Fibroblast of lung (primary cell): ENCODE results near the gene DOK6. TPM values are rescaled to one million over a fixed set of nuclear protein-coding genes. Genes with fewer than 3 reads are reported as not detected.
A peak's percentile ranks its signal among the peaks of the same experiment; 100 is the strongest.

ENCODE experiments used
- DNase-seq, 2 donors: peaks; one replicate each; pipeline versions ENCODE4 v3.0.0 to v3.0.0-alpha.2; 2010; ENCODE audit warnings: low read depth in 2 of 2
- H2AFZ ChIP-seq: 2 replicates; pipeline ENCODE4 v1.5.1; 2012; ENCODE audit warnings: low read length, control low read depth, inconsistent platforms
- H3K27ac ChIP-seq: 2 replicates; pipeline ENCODE4 v1.5.1; 2011; ENCODE audit warnings: low read length, control low read depth; ENCODE audit not compliant: insufficient read depth
- H3K27me3 ChIP-seq: 2 replicates; pipeline ENCODE4 v1.5.1; 2011; ENCODE audit warnings: mild to moderate bottlenecking, low read length; ENCODE audit not compliant: control insufficient read depth, insufficient read depth
- H3K36me3 ChIP-seq: 2 replicates; pipeline ENCODE4 v1.5.1; 2011; ENCODE audit warnings: low read length; ENCODE audit not compliant: control insufficient read depth, insufficient read depth
- H3K4me1 ChIP-seq: 2 replicates; pipeline ENCODE4 v1.5.1; 2011; ENCODE audit warnings: low read length; ENCODE audit not compliant: control insufficient read depth, insufficient read depth; ENCODE audit errors: extremely low read depth
- H3K4me2 ChIP-seq: 2 replicates; pipeline ENCODE4 v1.5.1; 2011; ENCODE audit warnings: low read length, control low read depth; ENCODE audit not compliant: insufficient read depth; ENCODE audit errors: extremely low read depth
- H3K4me3 ChIP-seq, 4 experiments: fragments of 200-600 bp in 1 of 4; sonication (generic) in 1 of 4; replicated peaks in 1 of 4; 2 replicates each; pipeline ENCODE4 v1.5.1; 2011 to 2016; ENCODE audit warnings: low read length in 4 of 4, low read depth in 3 of 4, mild to moderate bottlenecking in 3 of 4, control low read depth in 2 of 4, inconsistent platforms in 1 of 4, mixed read lengths in 1 of 4; ENCODE audit not compliant: insufficient read depth in 1 of 4; ENCODE audit errors: control extremely low read depth in 1 of 4
- H3K79me2 ChIP-seq: 2 replicates; pipeline ENCODE4 v1.5.1; 2012; ENCODE audit warnings: mild to moderate bottlenecking, low read length, inconsistent platforms; ENCODE audit not compliant: control insufficient read depth, insufficient read depth
- H3K9ac ChIP-seq: 2 replicates; pipeline ENCODE4 v1.5.1; 2011; ENCODE audit warnings: mild to moderate bottlenecking, low read length, control low read depth; ENCODE audit not compliant: insufficient read depth
- H3K9me3 ChIP-seq: 2 replicates; pipeline ENCODE4 v1.5.1; 2012; ENCODE audit warnings: low read depth, low read length; ENCODE audit not compliant: control insufficient read depth, insufficient read depth
- H4K20me1 ChIP-seq: 2 replicates; pipeline ENCODE4 v1.5.1; 2011; ENCODE audit warnings: low read length; ENCODE audit not compliant: control insufficient read depth, insufficient read depth; ENCODE audit errors: extremely low read depth
- EZH2 ChIP-seq: IDR thresholded peaks from 2 replicates; pipeline ENCODE4 v1.5.1; 2012; ENCODE audit warnings: low read length, control low read depth, mild to moderate bottlenecking; ENCODE audit errors: missing control alignments
- polyA plus RNA-seq, 2 donors: library from polyadenylated mRNA; depleted of rRNA in 1 of 2; stranded (reverse) in 1 of 2; unstranded in 1 of 2; fragments of >200 nt; gene quantifications; 2 replicates each; pipeline ENCODE4 v1.2.1, GENCODE V29; 2011 to 2012; ENCODE audit warnings: missing spikeins in 1 of 2
- total RNA-seq: library from RNA; depleted of rRNA; stranded (reverse); fragments of >200 nt; gene quantifications from 2 replicates; pipeline ENCODE4 v1.2.1, GENCODE V29; 2014
- TF ChIP-seq, protein P1 (sequence below), 2 donors: IDR thresholded peaks in 1 of 2; conservative IDR thresholded peaks in 1 of 2; 1 replicate in 1 of 2; 2 replicates in 1 of 2; pipeline ENCODE4 v1.5.1; 2011 to 2012; ENCODE audit warnings: low read length in 2 of 2, control low read depth in 1 of 2, inconsistent platforms in 1 of 2, low read depth in 1 of 2, mild to moderate bottlenecking in 1 of 2

DOK6 gene
- total and polyA plus RNA-seq, 2 donors (not counting 1 experiment from before 2014, with no cell fraction given): 4.0 to 7.8 TPM

DNA sequence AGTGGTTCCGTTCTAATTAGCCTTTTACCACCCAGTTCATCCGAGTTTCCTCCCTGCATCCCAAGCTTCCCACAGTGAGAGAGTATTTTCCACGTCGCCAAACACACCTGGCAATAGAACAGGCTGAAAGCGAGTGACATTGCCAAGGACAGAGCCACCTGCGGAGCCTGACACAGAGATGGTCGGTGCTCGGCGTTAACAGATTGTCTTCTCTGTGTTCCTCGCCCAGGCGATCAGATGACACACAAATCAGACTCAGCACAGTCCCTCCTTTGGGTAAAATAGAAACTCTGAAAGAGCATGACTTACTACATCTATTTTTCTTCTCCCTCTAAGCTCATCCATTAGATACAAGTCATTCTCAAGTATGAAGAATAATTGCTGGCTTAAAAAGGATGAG is 439.3 kb downstream of the DOK6 start:
- no peak overlapping the region for H3K9ac ChIP-seq
- no peaks in the 10 kb centered on the region for H3K27me3 ChIP-seq
- H3K4me2 ChIP-seq: no peak overlapping the region
- no peak for TF ChIP-seq EZH2
- TF ChIP-seq, protein P1, sequence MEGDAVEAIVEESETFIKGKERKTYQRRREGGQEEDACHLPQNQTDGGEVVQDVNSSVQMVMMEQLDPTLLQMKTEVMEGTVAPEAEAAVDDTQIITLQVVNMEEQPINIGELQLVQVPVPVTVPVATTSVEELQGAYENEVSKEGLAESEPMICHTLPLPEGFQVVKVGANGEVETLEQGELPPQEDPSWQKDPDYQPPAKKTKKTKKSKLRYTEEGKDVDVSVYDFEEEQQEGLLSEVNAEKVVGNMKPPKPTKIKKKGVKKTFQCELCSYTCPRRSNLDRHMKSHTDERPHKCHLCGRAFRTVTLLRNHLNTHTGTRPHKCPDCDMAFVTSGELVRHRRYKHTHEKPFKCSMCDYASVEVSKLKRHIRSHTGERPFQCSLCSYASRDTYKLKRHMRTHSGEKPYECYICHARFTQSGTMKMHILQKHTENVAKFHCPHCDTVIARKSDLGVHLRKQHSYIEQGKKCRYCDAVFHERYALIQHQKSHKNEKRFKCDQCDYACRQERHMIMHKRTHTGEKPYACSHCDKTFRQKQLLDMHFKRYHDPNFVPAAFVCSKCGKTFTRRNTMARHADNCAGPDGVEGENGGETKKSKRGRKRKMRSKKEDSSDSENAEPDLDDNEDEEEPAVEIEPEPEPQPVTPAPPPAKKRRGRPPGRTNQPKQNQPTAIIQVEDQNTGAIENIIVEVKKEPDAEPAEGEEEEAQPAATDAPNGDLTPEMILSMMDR (conservative IDR thresholded peaks at IDR 0.05 in 1 of 2, IDR thresholded peaks at IDR 0.05 in 1 of 2; ENCODE audit: low read depth in 1 of 2, low read length in 2 of 2): no peak
- H3K4me1 ChIP-seq: peaks cover 2% of the 10 kb centered on the region
- no peaks in the 10 kb centered on the region for H3K36me3 ChIP-seq
- H3K9me3 ChIP-seq: no peaks in the 10 kb centered on the region
- no peak overlapping the region for H3K4me3 ChIP-seq
- no peak overlapping the region for H3K27ac ChIP-seq
- H2AFZ ChIP-seq: no peak overlapping the region
- DNase-seq: no peak
- H3K79me2 ChIP-seq: no peaks in the 10 kb centered on the region
- no peaks in the 10 kb centered on the region for H4K20me1 ChIP-seq

DNA sequence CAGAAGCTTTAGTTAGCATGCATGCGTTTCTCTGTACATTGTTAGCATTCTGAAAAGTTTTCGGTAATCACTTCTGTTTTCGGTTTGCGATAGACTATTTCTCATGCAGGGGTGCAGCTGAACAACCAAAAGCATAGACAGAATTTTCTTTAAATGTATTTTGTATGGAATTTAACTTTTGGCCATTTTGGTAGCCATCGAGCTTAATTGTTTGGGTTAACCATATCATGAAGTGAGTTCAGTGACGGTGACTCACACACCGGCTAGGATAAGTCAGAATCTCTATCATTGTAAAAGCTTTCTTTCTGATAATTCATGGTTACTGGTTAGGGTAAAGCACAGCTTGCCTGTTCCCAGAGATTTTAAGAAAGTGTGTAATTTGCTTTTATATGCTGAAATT is 439.8 kb downstream of the DOK6 start:
- Histone ChIP-seq H3K4me2 (peak overlapping the region; percentile 10), H3K9me3 (no peaks in the 10 kb centered on the region), H3K4me3 (no peak overlapping the region), H3K36me3 (no peaks in the 10 kb centered on the region), H3K27me3 (no peaks in the 10 kb centered on the region), H4K20me1 (no peaks in the 10 kb centered on the region), H3K4me1 (peaks cover 2% of the 10 kb centered on the region), H2AFZ (no peak overlapping the region), H3K79me2 (no peaks in the 10 kb centered on the region), H3K27ac (no peak overlapping the region), H3K9ac (no peak overlapping the region)
- TF ChIP-seq, protein P1 (conservative IDR thresholded peaks at IDR 0.05 in 1 of 2, IDR thresholded peaks at IDR 0.05 in 1 of 2; ENCODE audit: low read depth in 1 of 2, low read length in 2 of 2): no peak
- no peak for TF ChIP-seq EZH2
- DNase-seq: peak; percentile 43 to 69

DNA sequence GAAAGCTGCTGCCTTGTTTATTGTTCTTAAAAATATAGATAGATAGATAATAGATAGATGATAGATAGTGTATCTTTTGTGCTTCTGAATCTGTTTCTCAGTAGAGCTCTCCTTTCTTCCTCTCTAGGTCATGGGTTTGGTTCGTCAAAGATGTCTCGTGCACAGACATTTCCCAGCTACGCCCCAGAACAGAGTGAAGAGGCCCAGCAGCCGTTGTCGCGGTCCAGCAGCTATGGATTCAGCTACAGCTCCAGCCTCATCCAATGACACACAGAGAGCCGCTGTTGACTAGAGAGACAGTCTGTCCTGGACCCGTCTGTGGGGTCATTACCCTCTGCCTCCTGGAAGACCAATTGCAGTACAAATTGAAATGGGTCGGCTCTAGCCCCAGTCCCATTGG is 440.4 kb downstream of the DOK6 start:
- H3K4me3 ChIP-seq: no peak overlapping the region
- no peaks in the 10 kb centered on the region for H3K79me2 ChIP-seq
- no peak overlapping the region for H3K27ac ChIP-seq
- no peaks in the 10 kb centered on the region for H4K20me1 ChIP-seq
- TF ChIP-seq EZH2: no peak
- TF ChIP-seq, protein P1 (conservative IDR thresholded peaks at IDR 0.05 in 1 of 2, IDR thresholded peaks at IDR 0.05 in 1 of 2; ENCODE audit: low read depth in 1 of 2, low read length in 2 of 2): no peak
- no peak for DNase-seq
- H3K27me3 ChIP-seq: no peaks in the 10 kb centered on the region
- no peak overlapping the region for H3K9ac ChIP-seq
- no peaks in the 10 kb centered on the region for H3K9me3 ChIP-seq
- no peak overlapping the region for H2AFZ ChIP-seq
- H3K36me3 ChIP-seq: no peaks in the 10 kb centered on the region
- H3K4me1 ChIP-seq: peaks cover 5% of the 10 kb centered on the region
- no peak overlapping the region for H3K4me2 ChIP-seq
